Upper lobe of left lung (tissue), 4 donors: ENCODE results near the gene CHURC1.

Source experiments
- CTCF ChIP-seq, 6 experiments: fragments of 450-650 bp in 4 of 6; fragments of 200-600 bp in 2 of 6; sonication (generic) in 2 of 6; IDR thresholded peaks; one replicate each; pipeline ENCODE4 v1.5.1; 2016 to 2019; ENCODE audit warnings: antibody characterized with exemption in 6 of 6
- POLR2A ChIP-seq, 4 donors: fragments of 450-650 bp; IDR thresholded peaks; one replicate each; pipeline ENCODE4 v1.5.1; 2016 to 2017; ENCODE audit warnings: antibody characterized with exemption in 4 of 4, mild to moderate bottlenecking in 2 of 4

GRCh38 chr14:64934338-64934929 is 20.2 kb downstream of the CHURC1 start:
- TF ChIP-seq CTCF (IDR thresholded peaks at IDR 0.05) (no peak), POLR2A (IDR thresholded peaks at IDR 0.05) (no peak)
